Progenitor cell of endocrine pancreas (in vitro differentiated cells): ENCODE measurements around the gene VIM. TPM values are rescaled to one million over a fixed set of nuclear protein-coding genes. Genes with fewer than 3 reads are reported as not detected.

Experiments used
- DNase-seq: peaks from one replicate; pipeline ENCODE4 v3.0.0; 2021; ENCODE audit warnings: low spot score; ENCODE audit not compliant: unreplicated experiment
- H3K27ac Mint-ChIP-seq: 2 replicates; pipeline ENCODE4 v1.8.0; 2021; ENCODE audit warnings: mild to moderate bottlenecking, moderate library complexity, mixed read lengths
- H3K27me3 Mint-ChIP-seq: 2 replicates; pipeline ENCODE4 v1.8.0; 2021; ENCODE audit warnings: mixed read lengths
- H3K36me3 Mint-ChIP-seq: 2 replicates; pipeline ENCODE4 v1.8.0; 2022; ENCODE audit warnings: mixed read lengths; ENCODE audit not compliant: insufficient read depth
- H3K4me1 Mint-ChIP-seq: 2 replicates; pipeline ENCODE4 v1.8.0; 2021; ENCODE audit warnings: low read depth, mixed read lengths
- H3K4me3 Mint-ChIP-seq: 2 replicates; pipeline ENCODE4 v1.8.0; 2021; ENCODE audit warnings: low read depth, mild to moderate bottlenecking, moderate library complexity, mixed read lengths
- H3K9me3 Mint-ChIP-seq: 2 replicates; pipeline ENCODE4 v1.8.0; 2021; ENCODE audit warnings: low read depth, mixed read lengths
- CTCF ChIP-seq: fragments of 200-600 bp; sonication (generic); IDR thresholded peaks from one replicate; pipeline ENCODE4 v1.5.0; 2021; ENCODE audit warnings: antibody characterized with exemption, mild to moderate bottlenecking; ENCODE audit not compliant: unreplicated experiment
- total RNA-seq: library from RNA; stranded (reverse); gene quantifications from 2 replicates; pipeline ENCODE4 v1.2.1, GENCODE V29; 2021

VIM gene
- total RNA-seq, 1 donor from 2014 or later = 172 TPM

- Mint-ChIP-seq H3K36me3 (no peaks in the 10 kb centered on the region), H3K27ac (peak overlapping the region; percentile 98), H3K9me3 (peaks cover 7% of the 10 kb centered on the region), H3K27me3 (no peaks in the 10 kb centered on the region), H3K4me3 (peak overlapping the region; percentile 89), H3K4me1 (peaks cover 39% of the 10 kb centered on the region)
- no peak for DNase-seq
- TF ChIP-seq CTCF = no peak
These were observed 25.5 kb upstream of the VIM start for GRCh38 chr10:17202506-17202905.

- Mint-ChIP-seq H3K27me3 (no peaks in the 10 kb centered on the region), H3K4me3 (no peak overlapping the region), H3K36me3 (no peaks in the 10 kb centered on the region), H3K4me1 (peaks cover 40% of the 10 kb centered on the region), H3K9me3 (peaks cover 7% of the 10 kb centered on the region), H3K27ac (no peak overlapping the region)
- no peak for DNase-seq
- TF ChIP-seq CTCF = no peak
These were observed 25.0 kb upstream of the VIM start for GRCh38 chr10:17202999-17203398.

DNA sequence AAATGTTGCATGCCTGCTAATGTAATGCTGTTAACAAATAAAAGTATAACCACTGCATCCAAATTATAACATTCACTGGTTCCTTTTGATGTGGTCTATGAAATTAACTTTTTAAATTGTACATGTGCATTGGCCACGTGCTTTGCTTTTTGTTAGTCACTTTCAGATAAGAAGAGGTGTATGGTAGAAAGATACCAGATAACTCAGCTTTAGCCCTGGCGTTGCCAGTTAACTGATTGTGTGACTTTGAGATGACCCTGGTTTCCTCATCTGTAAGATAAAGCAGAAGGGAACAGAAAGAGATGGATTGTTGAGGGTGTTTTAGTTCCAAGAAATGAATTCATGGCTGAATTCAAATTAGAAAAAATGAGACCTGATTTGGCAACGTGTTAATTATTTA lies 24.6 kb upstream of the VIM start:
- no peak for TF ChIP-seq CTCF
- H3K36me3 Mint-ChIP-seq = no peaks in the 10 kb centered on the region
- H3K27ac Mint-ChIP-seq = no peak overlapping the region
- H3K4me3 Mint-ChIP-seq = no peak overlapping the region
- H3K9me3 Mint-ChIP-seq = peaks cover 7% of the 10 kb centered on the region
- DNase-seq = no peak
- H3K4me1 Mint-ChIP-seq = peaks cover 41% of the 10 kb centered on the region
- no peaks in the 10 kb centered on the region for H3K27me3 Mint-ChIP-seq

- H3K9me3 Mint-ChIP-seq = peaks cover 7% of the 10 kb centered on the region
- H3K4me3 Mint-ChIP-seq = no peak overlapping the region
- peaks cover 31% of the 10 kb centered on the region for H3K4me1 Mint-ChIP-seq
- no peaks in the 10 kb centered on the region for H3K36me3 Mint-ChIP-seq
- DNase-seq = no peak
- H3K27me3 Mint-ChIP-seq = no peaks in the 10 kb centered on the region
- no peak for TF ChIP-seq CTCF
- H3K27ac Mint-ChIP-seq = peak overlapping the region; percentile 1
These were observed 21.8 kb upstream of the VIM start for GRCh38 chr10:17206210-17206709.

DNA sequence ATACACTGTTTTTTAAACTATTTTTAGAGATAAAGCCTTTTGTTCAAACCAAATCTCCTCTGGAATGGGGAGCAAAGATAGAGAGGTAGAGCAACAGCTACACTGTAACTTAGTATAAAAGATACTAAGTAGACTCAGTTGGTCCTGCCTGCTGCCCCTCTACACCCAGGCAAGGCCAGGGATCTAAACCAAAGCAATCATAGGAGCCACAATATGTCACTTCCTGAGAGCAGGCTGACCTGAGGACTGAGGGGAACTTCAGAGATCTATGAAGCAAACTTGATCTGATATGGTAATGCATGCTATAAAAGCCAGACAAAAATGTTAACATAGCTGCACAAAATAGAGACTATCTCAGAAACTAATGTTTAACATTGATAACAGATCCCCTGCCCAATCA lies 19.6 kb upstream of the VIM start:
- H3K27me3 Mint-ChIP-seq = no peaks in the 10 kb centered on the region
- no peaks in the 10 kb centered on the region for H3K9me3 Mint-ChIP-seq
- H3K36me3 Mint-ChIP-seq = no peaks in the 10 kb centered on the region
- H3K4me1 Mint-ChIP-seq = peaks cover 22% of the 10 kb centered on the region
- no peak for DNase-seq
- H3K4me3 Mint-ChIP-seq = no peak overlapping the region
- H3K27ac Mint-ChIP-seq = peak overlapping the region; percentile 88
- TF ChIP-seq CTCF = no peak
